GM12875 (cell line): Measurements from ENCODE around the gene SSH2.

Experiments used
- H3K4me3 ChIP-seq: one replicate; pipeline ENCODE4 v1.5.1; 2011; ENCODE audit warnings: low read depth, low read length, control low read depth
- CTCF ChIP-seq: IDR thresholded peaks from 2 replicates; pipeline ENCODE4 v1.5.1; 2011; ENCODE audit warnings: low read depth, mild to moderate bottlenecking, control low read depth, inconsistent platforms, low read length, moderate library complexity, borderline replicate concordance; ENCODE audit not compliant: insufficient read depth

Gene SSH2

DNA sequence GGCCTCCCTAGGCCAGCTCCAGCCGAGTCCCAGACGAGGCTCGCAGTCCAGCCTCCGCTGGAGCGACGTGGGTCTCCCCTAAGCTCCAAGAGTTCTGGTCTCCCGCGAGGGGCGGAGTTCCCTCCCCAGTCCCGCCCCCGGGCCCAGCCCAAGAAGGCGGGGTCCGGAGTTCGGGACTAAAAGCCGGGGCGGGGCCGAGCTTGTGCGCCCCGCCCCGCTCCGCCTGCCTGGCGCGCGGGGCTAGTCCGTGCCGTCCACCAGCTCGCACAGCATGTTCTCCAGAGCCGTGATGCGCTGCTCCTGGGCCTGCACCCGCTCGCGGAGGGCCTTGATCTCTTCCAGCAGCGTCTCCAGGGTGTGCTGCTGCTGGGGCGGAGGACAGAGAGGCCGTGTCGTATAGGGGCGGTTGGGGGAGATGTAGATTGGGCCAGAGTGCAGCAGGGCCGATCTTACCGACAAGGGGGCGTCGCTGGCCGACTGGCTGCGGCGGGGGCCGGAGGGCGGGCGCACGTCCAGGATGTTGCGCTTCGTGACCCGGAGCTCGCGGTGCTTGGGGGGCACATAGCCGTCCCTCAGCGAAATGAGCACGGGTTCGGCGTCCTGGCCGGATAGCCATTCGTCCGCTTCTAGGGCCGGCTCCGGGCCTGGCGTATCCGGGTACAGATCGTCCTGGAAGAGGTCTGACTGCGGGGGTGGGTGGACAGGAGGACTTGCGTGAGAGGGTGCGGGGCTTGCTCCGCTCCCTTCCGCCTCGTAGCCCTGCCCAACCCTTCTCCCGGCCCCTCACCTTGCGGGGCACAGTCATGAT, 314.3 kb downstream of the SSH2 start:
- TF ChIP-seq CTCF: no peak
- H3K4me3 ChIP-seq: peak overlapping the region; percentile 38

DNA sequence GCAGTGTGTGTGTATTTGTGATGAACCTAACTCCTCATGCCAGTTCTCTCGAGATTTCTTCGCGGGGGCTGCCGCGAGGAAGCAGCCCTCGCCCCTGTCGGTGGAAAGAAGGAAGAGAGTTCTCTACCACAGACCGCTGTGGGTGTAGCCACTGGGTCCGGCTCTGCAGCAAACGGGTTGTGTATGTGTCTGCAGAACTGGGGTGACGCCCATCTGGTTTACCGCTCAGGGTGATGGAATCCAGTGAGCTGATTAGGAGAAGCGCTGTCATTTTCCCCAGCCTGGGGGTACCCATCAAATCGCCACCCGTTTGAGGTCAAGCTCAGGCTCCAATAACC, 315.0 kb downstream of the SSH2 start:
- peak overlapping the region; percentile 26 for H3K4me3 ChIP-seq
- no peak for TF ChIP-seq CTCF

- no peak overlapping the region for H3K4me3 ChIP-seq
- TF ChIP-seq CTCF: no peak
Observed at GRCh38 chr17:29614349-29615047, 315.5 kb downstream of the SSH2 start.

DNA sequence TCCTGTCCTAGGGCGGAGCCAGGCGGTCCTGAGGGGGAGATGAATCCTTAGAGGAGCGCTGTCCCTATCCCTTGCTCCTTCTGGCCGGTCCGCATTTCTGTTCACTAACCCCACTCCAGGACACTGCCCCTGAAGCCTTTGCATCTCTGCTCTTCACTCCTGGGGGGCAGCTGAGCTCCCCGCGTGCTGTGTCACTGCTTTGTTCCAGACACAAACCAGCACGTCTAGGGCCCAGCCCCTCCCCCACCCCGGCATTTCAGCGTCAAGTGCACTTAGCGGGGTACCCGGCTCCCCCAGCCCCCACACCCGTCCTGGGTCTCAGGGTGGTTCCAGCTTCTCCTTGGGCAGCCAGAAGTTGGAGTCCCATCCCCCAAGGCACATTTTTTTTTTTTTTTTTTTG, 316.2 kb downstream of the SSH2 start:
- TF ChIP-seq CTCF: no peak
- peak overlapping the region; percentile 44 for H3K4me3 ChIP-seq

DNA sequence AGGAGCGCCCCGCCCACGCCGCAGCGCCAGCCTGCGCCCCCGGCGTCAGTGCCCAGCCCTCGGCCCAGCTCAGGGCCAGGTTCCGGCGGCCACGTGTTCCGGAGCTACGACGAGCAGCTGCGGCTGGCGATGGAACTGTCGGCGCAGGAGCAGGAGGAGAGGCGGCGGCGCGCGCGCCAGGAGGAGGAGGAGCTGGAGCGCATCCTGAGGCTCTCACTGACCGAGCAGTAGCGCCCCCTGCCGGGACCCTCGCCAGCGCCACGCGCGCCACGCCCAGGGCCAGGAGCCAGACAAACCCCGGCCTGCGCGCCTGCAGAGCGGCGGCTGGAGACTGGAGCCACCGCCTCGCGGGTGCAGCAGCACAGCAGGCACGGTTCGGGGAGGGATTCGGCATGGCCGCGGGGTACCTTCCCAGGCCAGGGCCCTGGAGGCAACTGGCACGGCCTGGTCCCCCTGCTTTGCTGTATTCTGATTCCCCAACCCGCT, 316.6 kb downstream of the SSH2 start:
- peak; percentile 94 for TF ChIP-seq CTCF

GRCh38 chr17:29612404-29613280, 317.4 kb downstream of the SSH2 start:
- no peak for TF ChIP-seq CTCF
- peak overlapping the region; percentile 44 for H3K4me3 ChIP-seq

More for the DNA sequence above, 316.6 kb downstream of the SSH2 start:
- peak overlapping the region; percentile 44 for H3K4me3 ChIP-seq

DNA sequence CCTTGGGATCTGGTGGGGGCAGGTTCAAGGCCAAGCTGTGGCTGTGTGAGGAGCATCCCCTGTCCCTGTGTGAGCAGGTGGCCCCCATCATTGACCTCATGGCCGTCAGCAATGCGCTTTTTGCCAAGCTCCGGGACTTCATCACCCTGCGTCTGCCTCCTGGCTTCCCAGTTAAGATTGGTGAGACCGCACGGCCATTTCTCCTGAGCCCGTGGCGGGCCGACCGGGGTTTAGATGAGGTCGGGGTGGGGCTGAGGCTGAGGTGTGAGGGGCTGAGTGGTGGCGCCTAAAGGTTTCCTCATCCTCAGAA, 318.0 kb downstream of the SSH2 start:
- no peak for TF ChIP-seq CTCF
- no peak overlapping the region for H3K4me3 ChIP-seq
